NCI-H226 (cell line): ENCODE results near the gene ZP1.

Source experiments
- DNase-seq: peaks from one replicate; pipeline ENCODE4 v3.0.0-alpha.2; 2015

The ZP1 gene

GRCh38 chr11:60859616-60860250 lies 7.6 kb upstream of the ZP1 start:
- no peak for DNase-seq

- no peak for DNase-seq
Measured at GRCh38 chr11:60860943-60861342, 6.4 kb upstream of the ZP1 start.

GRCh38 chr11:60862171-60862570 lies 5.2 kb upstream of the ZP1 start:
- DNase-seq: no peak

- no peak for DNase-seq
Measured at GRCh38 chr11:60863550-60864521, 3.5 kb upstream of the ZP1 start.

- DNase-seq: no peak
Measured at GRCh38 chr11:60864856-60865513, 2.4 kb upstream of the ZP1 start.

- no peak for DNase-seq
Measured at GRCh38 chr11:60867871-60868681, 734 bp downstream of the ZP1 start.

- no peak for DNase-seq
Measured at GRCh38 chr11:60868682-60869450, 1.5 kb downstream of the ZP1 start.

- DNase-seq: no peak
Measured at GRCh38 chr11:60869451-60869825, 2.1 kb downstream of the ZP1 start.

GRCh38 chr11:60870276-60870675 lies 2.9 kb downstream of the ZP1 start:
- DNase-seq: no peak

GRCh38 chr11:60870733-60871377 lies 3.5 kb downstream of the ZP1 start:
- no peak for DNase-seq

- no peak for DNase-seq
Measured at GRCh38 chr11:60871378-60872061, 4.2 kb downstream of the ZP1 start.

- peak; percentile 18 for DNase-seq
Measured at GRCh38 chr11:60872124-60872960, 5.0 kb downstream of the ZP1 start.

GRCh38 chr11:60872961-60873524 lies 5.7 kb downstream of the ZP1 start:
- no peak for DNase-seq

GRCh38 chr11:60873533-60873932 lies 6.2 kb downstream of the ZP1 start:
- DNase-seq: no peak

- DNase-seq: no peak
Measured at GRCh38 chr11:60874421-60875365, 7.4 kb downstream of the ZP1 start.

GRCh38 chr11:60875366-60876167 lies 8.2 kb downstream of the ZP1 start:
- DNase-seq: no peak

GRCh38 chr11:60876168-60876485 lies 8.8 kb downstream of the ZP1 start:
- DNase-seq: no peak
